HG02938 (cell line): ENCODE results near the gene TAS2R20.

ENCODE experiments used
- ATAC-seq: cut with Tn5 transposase; IDR thresholded peaks from one replicate; pipeline ENCODE4 v1.9.1; 2021; ENCODE audit warnings: mild to moderate bottlenecking, moderate library complexity; ENCODE audit not compliant: unreplicated experiment

Gene TAS2R20

DNA sequence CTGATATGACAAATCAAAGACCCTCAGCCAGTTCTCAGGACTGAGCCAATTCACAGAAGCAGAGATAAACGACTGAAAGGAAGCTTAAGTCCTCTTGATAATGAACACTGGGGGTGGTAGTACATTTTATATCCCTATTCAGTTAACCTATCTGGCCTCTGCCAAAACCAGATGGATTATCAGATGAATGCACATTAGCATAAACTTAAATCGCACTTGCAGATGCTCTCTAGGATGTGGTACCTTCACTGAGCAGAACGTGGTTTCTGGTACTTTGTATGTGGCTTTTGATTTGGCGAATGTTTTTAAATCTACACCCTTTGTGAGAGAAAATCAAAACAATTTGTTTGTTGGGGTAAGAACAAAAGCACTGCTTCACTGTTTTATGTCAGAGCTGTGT is 37.9 kb downstream of the TAS2R20 start:
- ATAC-seq = no peak

DNA sequence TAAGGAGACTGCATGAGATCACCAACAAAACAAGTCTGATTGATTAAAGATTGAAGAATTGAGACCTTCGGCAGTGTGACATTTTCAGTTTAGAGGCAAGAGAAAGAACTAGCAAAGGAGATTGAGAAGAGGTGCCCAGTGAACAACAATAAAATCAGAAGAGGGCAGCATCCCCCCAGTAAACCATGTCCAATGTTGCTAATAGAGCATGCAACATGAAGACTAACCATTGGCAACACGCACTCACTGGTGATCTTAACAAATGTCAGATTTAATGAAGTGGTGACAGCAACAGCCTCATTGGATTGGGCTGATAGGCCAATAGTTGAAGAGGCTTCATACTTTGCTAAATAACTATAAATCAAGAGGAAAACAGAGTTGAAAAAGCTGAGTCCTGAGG is 38.3 kb downstream of the TAS2R20 start:
- ATAC-seq = no peak

DNA sequence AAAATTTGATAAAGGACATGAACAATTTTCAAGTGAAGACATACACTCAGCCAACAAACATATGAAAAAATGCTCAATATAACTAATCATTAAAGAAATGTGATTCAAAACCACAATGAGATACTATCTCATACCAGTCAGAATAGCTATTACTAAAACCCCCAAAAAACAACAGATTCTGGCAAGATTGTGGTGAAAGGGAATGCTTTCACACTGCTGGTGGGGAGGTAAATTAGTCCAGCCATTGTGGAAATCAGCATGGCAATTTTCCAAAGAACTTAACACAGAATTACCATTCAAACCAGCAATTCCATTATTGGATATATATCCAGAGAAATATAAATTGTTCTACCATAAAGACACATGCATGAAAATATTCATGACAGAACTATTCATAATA is 40.4 kb downstream of the TAS2R20 start:
- ATAC-seq = no peak

GRCh38 chr12:10956085-10956484 is 42.0 kb downstream of the TAS2R20 start:
- no peak for ATAC-seq

DNA sequence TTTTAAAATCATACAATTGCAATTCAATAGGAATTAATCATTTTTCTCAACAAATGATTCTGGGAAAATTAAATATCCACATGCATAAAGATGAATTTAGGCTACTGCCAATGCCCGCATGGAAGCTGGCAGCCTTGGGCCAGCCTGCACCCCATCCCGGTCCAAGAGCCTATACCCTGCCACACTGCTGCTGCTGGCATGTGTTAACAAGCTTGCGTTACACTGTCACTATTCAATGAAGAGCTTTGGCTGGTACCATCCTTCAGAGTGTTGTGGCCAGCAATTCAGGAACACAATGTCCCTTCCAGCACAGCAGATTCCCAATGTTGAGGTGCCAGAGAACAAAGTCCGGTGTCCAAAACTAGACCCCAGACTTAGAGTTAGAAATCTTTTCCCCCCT is 45.5 kb downstream of the TAS2R20 start:
- no peak for ATAC-seq
